ENCODE measurements around the gene MRPL48.

The MRPL48 gene

GRCh38 chr11:73883856-73884255 lies 96.2 kb downstream of the MRPL48 start:
- Histone ChIP-seq H3K4me3 (ENCODE audit: low read depth, low read length) (no peak overlapping the region), H3K27ac (no peak overlapping the region), H3K36me3 (peaks cover 12% of the 10 kb centered on the region), H3K27me3 (ENCODE audit: insufficient read depth, low read depth, severe bottlenecking) (no peaks in the 10 kb centered on the region), H3K9me3 (ENCODE audit: severe bottlenecking) (no peaks in the 10 kb centered on the region)
- TF ChIP-seq CTCF (IDR thresholded peaks at IDR 0.05; ENCODE audit: low read depth, low read length): no peak
- DNase-seq: no peak

GRCh38 chr11:73888244-73888643 lies 100.6 kb downstream of the MRPL48 start:
- no peaks in the 10 kb centered on the region for H3K27me3 ChIP-seq (ENCODE audit: insufficient read depth, low read depth, severe bottlenecking)

GRCh38 chr11:73889019-73889418 lies 101.3 kb downstream of the MRPL48 start:
- no peak for TF ChIP-seq CTCF (IDR thresholded peaks at IDR 0.05; ENCODE audit: low read depth, low read length)
- no peak overlapping the region for H3K4me3 ChIP-seq (ENCODE audit: low read depth, low read length)
- DNase-seq: no peak
- H3K36me3 ChIP-seq: peaks cover 26% of the 10 kb centered on the region
- H3K27me3 ChIP-seq (ENCODE audit: insufficient read depth, low read depth, severe bottlenecking): no peaks in the 10 kb centered on the region
- no peak overlapping the region for H3K27ac ChIP-seq
- no peaks in the 10 kb centered on the region for H3K9me3 ChIP-seq (ENCODE audit: severe bottlenecking)

More at GRCh38 chr11:73888244-73888643, 100.6 kb downstream of the MRPL48 start:
- H3K36me3 ChIP-seq: peaks cover 25% of the 10 kb centered on the region
- H3K4me3 ChIP-seq (ENCODE audit: low read depth, low read length): no peak overlapping the region
- no peaks in the 10 kb centered on the region for H3K9me3 ChIP-seq (ENCODE audit: severe bottlenecking)
- no peak overlapping the region for H3K27ac ChIP-seq
- DNase-seq: no peak
- TF ChIP-seq CTCF (IDR thresholded peaks at IDR 0.05; ENCODE audit: low read depth, low read length): no peak

GRCh38 chr11:73889536-73889935 lies 101.9 kb downstream of the MRPL48 start:
- DNase-seq: no peak
- no peak for TF ChIP-seq CTCF (IDR thresholded peaks at IDR 0.05; ENCODE audit: low read depth, low read length)
- Histone ChIP-seq H3K27ac (no peak overlapping the region), H3K4me3 (ENCODE audit: low read depth, low read length) (no peak overlapping the region), H3K9me3 (ENCODE audit: severe bottlenecking) (no peaks in the 10 kb centered on the region), H3K36me3 (peaks cover 28% of the 10 kb centered on the region), H3K27me3 (ENCODE audit: insufficient read depth, low read depth, severe bottlenecking) (no peaks in the 10 kb centered on the region)

- TF ChIP-seq CTCF (IDR thresholded peaks at IDR 0.05; ENCODE audit: low read depth, low read length): no peak
- Histone ChIP-seq H3K9me3 (ENCODE audit: severe bottlenecking) (no peaks in the 10 kb centered on the region), H3K27ac (no peak overlapping the region), H3K36me3 (peaks cover 25% of the 10 kb centered on the region), H3K27me3 (ENCODE audit: insufficient read depth, low read depth, severe bottlenecking) (no peaks in the 10 kb centered on the region), H3K4me3 (ENCODE audit: low read depth, low read length) (no peak overlapping the region)
- no peak for DNase-seq
Observed at GRCh38 chr11:73893041-73893440, 105.4 kb downstream of the MRPL48 start.

- Histone ChIP-seq H3K27ac (no peak overlapping the region), H3K9me3 (ENCODE audit: severe bottlenecking) (no peaks in the 10 kb centered on the region), H3K27me3 (ENCODE audit: insufficient read depth, low read depth, severe bottlenecking) (no peaks in the 10 kb centered on the region), H3K4me3 (ENCODE audit: low read depth, low read length) (no peak overlapping the region), H3K36me3 (peaks cover 27% of the 10 kb centered on the region)
- TF ChIP-seq CTCF (IDR thresholded peaks at IDR 0.05; ENCODE audit: low read depth, low read length): no peak
- DNase-seq: no peak
Observed at GRCh38 chr11:73894725-73895335, 107.2 kb downstream of the MRPL48 start.

Data from WERI-Rb-1 (cell line).